IPS DF 19.7 (cell line): ENCODE data around the gene PRAC1.

Source experiments
- DNase-seq: peaks from one replicate; pipeline ENCODE4 v3.0.0-alpha.2; 2013; ENCODE audit warnings: low read depth, low spot score

PRAC1 gene

GRCh38 chr17:48704361-48705248, 17.7 kb downstream of the PRAC1 start:
- DNase-seq, result no peak

GRCh38 chr17:48701864-48702532, 20.3 kb downstream of the PRAC1 start:
- DNase-seq, result no peak

- DNase-seq, result no peak
Measured at GRCh38 chr17:48693178-48693577, 29.1 kb downstream of the PRAC1 start.

- no peak for DNase-seq
Measured at GRCh38 chr17:48692049-48692448, 30.3 kb downstream of the PRAC1 start.

GRCh38 chr17:48690655-48691054, 31.7 kb downstream of the PRAC1 start:
- DNase-seq, result no peak

GRCh38 chr17:48681609-48682008, 40.7 kb downstream of the PRAC1 start:
- no peak for DNase-seq

- no peak for DNase-seq
Measured at GRCh38 chr17:48679385-48680096, 42.8 kb downstream of the PRAC1 start.

- DNase-seq, result peak; percentile 35
Measured at GRCh38 chr17:48678141-48678971, 44.0 kb downstream of the PRAC1 start.

GRCh38 chr17:48676963-48677558, 45.3 kb downstream of the PRAC1 start:
- no peak for DNase-seq

GRCh38 chr17:48672340-48672739, 50.0 kb downstream of the PRAC1 start:
- no peak for DNase-seq
